Panc1 (cell line): ENCODE measurements around the gene RBM24.

Experiments
- POLR2AphosphoS5 ChIP-seq: IDR thresholded peaks from 2 replicates; pipeline ENCODE4 v1.6.1; 2012; ENCODE audit warnings: mild to moderate bottlenecking, low read depth, low read length, moderate library complexity
- TF ChIP-seq, protein P1 (sequence below): fragments of 450-650 bp; IDR thresholded peaks from 2 replicates; pipeline ENCODE4 v1.5.1; 2017; ENCODE audit warnings: mild to moderate bottlenecking
- TF ChIP-seq, protein P2 (sequence below), 2 experiments: IDR thresholded peaks; 2 replicates each; pipeline ENCODE4 v1.6.1; 2011 to 2012; ENCODE audit warnings: low read depth in 2 of 2, control low read depth in 1 of 2, low read length in 1 of 2, mild to moderate bottlenecking in 1 of 2, moderate library complexity in 1 of 2; ENCODE audit not compliant: insufficient read depth in 1 of 2

DNA sequence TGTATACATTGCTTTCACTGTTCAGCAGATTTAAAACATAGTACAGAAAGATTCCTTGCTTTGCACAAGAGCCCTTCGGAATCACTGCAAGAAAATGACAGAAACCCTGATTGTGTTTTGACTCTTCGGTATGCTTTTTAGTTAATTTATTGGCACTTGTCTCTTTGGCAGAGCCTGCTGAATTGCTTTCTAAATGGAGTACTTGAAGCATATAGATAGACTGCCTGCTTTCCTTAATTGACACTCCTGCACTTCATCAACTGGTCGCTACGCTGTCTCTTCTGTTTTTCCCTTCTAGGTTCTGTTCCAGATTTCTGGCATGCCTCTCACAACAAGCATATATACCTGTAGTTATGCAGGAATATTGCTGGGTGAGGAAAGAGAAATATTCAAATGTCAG is 22.4 kb upstream of the RBM24 start:
- TF ChIP-seq, protein P1, sequence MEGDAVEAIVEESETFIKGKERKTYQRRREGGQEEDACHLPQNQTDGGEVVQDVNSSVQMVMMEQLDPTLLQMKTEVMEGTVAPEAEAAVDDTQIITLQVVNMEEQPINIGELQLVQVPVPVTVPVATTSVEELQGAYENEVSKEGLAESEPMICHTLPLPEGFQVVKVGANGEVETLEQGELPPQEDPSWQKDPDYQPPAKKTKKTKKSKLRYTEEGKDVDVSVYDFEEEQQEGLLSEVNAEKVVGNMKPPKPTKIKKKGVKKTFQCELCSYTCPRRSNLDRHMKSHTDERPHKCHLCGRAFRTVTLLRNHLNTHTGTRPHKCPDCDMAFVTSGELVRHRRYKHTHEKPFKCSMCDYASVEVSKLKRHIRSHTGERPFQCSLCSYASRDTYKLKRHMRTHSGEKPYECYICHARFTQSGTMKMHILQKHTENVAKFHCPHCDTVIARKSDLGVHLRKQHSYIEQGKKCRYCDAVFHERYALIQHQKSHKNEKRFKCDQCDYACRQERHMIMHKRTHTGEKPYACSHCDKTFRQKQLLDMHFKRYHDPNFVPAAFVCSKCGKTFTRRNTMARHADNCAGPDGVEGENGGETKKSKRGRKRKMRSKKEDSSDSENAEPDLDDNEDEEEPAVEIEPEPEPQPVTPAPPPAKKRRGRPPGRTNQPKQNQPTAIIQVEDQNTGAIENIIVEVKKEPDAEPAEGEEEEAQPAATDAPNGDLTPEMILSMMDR: no peak
- TF ChIP-seq, protein P2, sequence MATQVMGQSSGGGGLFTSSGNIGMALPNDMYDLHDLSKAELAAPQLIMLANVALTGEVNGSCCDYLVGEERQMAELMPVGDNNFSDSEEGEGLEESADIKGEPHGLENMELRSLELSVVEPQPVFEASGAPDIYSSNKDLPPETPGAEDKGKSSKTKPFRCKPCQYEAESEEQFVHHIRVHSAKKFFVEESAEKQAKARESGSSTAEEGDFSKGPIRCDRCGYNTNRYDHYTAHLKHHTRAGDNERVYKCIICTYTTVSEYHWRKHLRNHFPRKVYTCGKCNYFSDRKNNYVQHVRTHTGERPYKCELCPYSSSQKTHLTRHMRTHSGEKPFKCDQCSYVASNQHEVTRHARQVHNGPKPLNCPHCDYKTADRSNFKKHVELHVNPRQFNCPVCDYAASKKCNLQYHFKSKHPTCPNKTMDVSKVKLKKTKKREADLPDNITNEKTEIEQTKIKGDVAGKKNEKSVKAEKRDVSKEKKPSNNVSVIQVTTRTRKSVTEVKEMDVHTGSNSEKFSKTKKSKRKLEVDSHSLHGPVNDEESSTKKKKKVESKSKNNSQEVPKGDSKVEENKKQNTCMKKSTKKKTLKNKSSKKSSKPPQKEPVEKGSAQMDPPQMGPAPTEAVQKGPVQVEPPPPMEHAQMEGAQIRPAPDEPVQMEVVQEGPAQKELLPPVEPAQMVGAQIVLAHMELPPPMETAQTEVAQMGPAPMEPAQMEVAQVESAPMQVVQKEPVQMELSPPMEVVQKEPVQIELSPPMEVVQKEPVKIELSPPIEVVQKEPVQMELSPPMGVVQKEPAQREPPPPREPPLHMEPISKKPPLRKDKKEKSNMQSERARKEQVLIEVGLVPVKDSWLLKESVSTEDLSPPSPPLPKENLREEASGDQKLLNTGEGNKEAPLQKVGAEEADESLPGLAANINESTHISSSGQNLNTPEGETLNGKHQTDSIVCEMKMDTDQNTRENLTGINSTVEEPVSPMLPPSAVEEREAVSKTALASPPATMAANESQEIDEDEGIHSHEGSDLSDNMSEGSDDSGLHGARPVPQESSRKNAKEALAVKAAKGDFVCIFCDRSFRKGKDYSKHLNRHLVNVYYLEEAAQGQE (IDR thresholded peaks at IDR 0.05; ENCODE audit: insufficient read depth in 1 of 2, low read depth in 2 of 2, low read length in 1 of 2): no peak
- no peak for TF ChIP-seq POLR2AphosphoS5
